Stimulated activated CD8-positive, alpha-beta memory T cell treated with anti-CD3 and anti-CD28 coated beads, Interleukin-15, amount 100 ng/mL, for 1 hour (primary cell): Measurements from ENCODE around the gene PLAGL1.
A peak's percentile ranks its signal among the peaks of the same experiment; 100 is the strongest.

Experiments used
- DNase-seq: peaks from one replicate; pipeline ENCODE4 v3.0.0-alpha.2; 2020; ENCODE audit warnings: low read depth

Gene PLAGL1

GRCh38 chr6:143965503-143966171 is 42.4 kb downstream of the PLAGL1 start:
- no peak for DNase-seq

- no peak for DNase-seq
Measured at GRCh38 chr6:143964674-143965081, 43.4 kb downstream of the PLAGL1 start.

- DNase-seq: no peak
Measured at GRCh38 chr6:143963158-143963919, 44.7 kb downstream of the PLAGL1 start.

GRCh38 chr6:143961886-143962878 is 45.9 kb downstream of the PLAGL1 start:
- no peak for DNase-seq

GRCh38 chr6:143961066-143961465 is 47.0 kb downstream of the PLAGL1 start:
- no peak for DNase-seq

GRCh38 chr6:143959927-143960326 is 48.1 kb downstream of the PLAGL1 start:
- DNase-seq: no peak

- no peak for DNase-seq
Measured at GRCh38 chr6:143958839-143959399, 49.1 kb downstream of the PLAGL1 start.

GRCh38 chr6:143957679-143958274 is 50.3 kb downstream of the PLAGL1 start:
- DNase-seq: no peak

- no peak for DNase-seq
Measured at GRCh38 chr6:143955971-143956370, 52.1 kb downstream of the PLAGL1 start.

GRCh38 chr6:143953922-143954321 is 54.1 kb downstream of the PLAGL1 start:
- DNase-seq: no peak

- no peak for DNase-seq
Measured at GRCh38 chr6:143952947-143953701, 54.9 kb downstream of the PLAGL1 start.

GRCh38 chr6:143952060-143952778 is 55.8 kb downstream of the PLAGL1 start:
- DNase-seq: no peak

- DNase-seq: no peak
Measured at GRCh38 chr6:143950875-143951274, 57.2 kb downstream of the PLAGL1 start.

GRCh38 chr6:143949962-143950361 is 58.1 kb downstream of the PLAGL1 start:
- DNase-seq: no peak

GRCh38 chr6:143949535-143949934 is 58.5 kb downstream of the PLAGL1 start:
- no peak for DNase-seq

GRCh38 chr6:143948208-143948607 is 59.9 kb downstream of the PLAGL1 start:
- no peak for DNase-seq

GRCh38 chr6:143941852-143942627 is 66.0 kb downstream of the PLAGL1 start:
- DNase-seq: peak; percentile 18

- peak; percentile 31 for DNase-seq
Measured at GRCh38 chr6:143940011-143940597, 68.0 kb downstream of the PLAGL1 start.

GRCh38 chr6:143939364-143939763 is 68.7 kb downstream of the PLAGL1 start:
- no peak for DNase-seq
